GM18867 (cell line): ENCODE data around the gene MDC1.
"Not testable (repeated sequence)": the region's sequence is repeated elsewhere in the genome, so short reads cannot be mapped to it uniquely, and the experiment has no call there.

Experiments used
- ATAC-seq: cut with Tn5 transposase; IDR thresholded peaks from one replicate; pipeline ENCODE4 v1.9.1; 2021; ENCODE audit warnings: mild to moderate bottlenecking, moderate library complexity; ENCODE audit not compliant: unreplicated experiment

Gene MDC1

GRCh38 chr6:30724906-30725667, 8.0 kb upstream of the MDC1 start:
- no peak for ATAC-seq

- ATAC-seq = not testable (repeated sequence)
Observed at GRCh38 chr6:30723843-30724741, 7.0 kb upstream of the MDC1 start.

GRCh38 chr6:30723159-30723842, 6.2 kb upstream of the MDC1 start:
- ATAC-seq = not testable (repeated sequence)

DNA sequence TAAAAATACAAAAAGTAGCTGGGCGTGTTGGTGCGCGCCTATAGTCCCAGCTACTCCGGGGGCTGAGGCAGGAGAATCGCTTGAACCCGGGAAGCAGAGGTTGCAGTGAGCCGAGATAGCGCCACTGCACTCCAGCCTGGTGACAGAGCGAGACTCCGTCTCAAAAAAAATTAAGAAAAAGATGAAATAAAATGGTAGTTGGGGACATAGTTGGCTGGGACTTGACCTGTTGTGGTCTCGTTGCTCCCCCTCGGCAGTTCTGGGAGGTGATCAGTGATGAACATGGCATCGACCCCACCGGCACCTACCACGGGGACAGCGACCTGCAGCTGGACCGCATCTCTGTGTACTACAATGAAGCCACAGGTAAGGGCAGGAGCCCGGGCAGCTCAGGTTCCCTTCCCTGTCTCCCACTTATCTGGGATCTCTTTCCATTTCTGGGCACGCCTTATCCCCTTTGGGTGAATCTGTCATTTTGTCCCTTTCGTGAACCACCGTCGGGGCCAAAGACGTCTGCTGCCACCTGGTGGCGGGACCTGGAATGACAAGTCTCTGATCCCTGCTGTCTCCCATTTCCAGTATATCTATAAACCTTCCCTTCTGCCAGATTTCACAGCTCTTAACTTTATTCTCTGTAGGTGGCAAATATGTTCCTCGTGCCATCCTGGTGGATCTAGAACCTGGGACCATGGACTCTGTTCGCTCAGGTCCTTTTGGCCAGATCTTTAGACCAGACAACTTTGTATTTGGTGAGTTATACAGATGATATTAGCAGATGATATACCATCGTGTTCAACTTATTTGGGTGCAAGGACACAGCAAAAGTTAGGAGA, 5.4 kb upstream of the MDC1 start:
- ATAC-seq = peak; percentile 21

DNA sequence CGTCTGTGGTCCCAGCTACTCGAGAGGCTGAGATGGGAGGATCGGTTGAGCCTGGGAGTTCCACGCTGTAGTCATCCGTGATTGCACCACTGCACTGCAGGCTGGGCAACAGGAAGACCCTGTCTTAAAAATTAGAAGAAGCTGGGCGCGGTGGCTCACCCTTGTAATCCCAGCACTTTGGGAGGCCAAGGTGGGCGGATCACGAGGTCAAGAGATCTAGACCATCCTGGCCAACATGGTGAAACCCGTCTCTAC, 4.9 kb upstream of the MDC1 start:
- ATAC-seq = not testable (repeated sequence)

GRCh38 chr6:30721198-30722024, 4.3 kb upstream of the MDC1 start:
- ATAC-seq = peak; percentile 24

GRCh38 chr6:30720738-30721197, 3.7 kb upstream of the MDC1 start:
- ATAC-seq = no peak

DNA sequence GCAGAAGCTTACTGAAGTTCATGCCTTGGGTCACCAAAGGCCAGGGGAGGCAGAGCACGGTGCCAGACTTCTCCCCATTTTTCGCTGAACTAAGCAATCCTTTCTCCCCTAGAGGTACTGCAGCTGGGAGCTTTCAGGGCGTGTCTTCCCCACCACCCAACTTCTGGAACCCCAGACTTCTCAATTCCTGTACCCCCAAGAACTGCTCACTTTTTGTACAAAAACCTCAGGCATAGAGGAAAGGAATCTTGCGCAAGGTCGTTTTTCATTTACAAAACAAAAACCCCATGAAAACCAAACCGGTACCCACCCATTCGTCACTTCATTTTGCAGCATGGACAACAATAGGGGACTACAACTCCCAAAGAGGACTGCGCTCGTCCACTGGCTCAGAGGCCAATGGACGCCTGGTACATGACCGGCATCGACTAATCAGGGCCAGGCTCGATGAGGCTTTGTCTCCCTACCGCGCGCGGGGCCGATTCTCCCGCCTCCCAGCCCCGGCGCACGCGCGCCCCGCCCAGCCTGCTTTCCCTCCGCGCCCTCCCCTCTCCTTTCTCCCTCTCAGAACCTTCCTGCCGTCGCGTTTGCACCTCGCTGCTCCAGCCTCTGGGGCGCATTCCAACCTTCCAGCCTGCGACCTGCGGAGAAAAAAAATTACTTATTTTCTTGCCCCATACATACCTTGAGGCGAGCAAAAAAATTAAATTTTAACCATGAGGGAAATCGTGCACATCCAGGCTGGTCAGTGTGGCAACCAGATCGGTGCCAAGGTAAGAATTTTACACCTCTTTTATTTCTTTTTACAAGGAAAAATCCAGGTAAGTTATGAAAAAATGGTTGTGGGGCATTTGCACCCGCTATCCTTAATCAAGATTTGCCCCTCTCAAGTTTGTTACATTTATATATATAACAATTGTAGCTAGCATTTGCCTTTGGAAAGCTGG, 3.0 kb upstream of the MDC1 start, which contains the start of gene TUBB:
TSS of gene TUBB (plus strand) at position 562 of the 947 bp plus-strand sequence. CDS start at position 717, 155 bp downstream.
- peak; percentile 45 for ATAC-seq

DNA sequence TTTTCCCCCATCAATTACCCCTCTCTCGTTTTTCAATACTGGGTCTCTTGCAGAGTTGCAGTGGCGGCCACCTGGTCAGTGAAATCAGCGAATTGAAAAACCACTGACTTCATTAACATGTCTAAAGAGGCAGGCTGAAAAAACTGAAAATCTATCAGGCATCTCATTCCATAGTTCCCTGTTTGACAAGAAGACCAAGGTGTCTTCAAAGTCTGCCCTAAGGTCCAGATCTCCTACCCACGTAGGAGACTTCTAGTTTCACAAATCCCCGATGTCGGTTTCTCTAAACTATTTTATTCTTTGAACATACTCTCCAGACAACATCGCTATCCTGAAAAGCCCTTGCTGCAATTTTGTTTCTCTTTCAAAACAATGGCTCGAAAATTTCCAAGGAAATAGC, 2.3 kb upstream of the MDC1 start:
- ATAC-seq = no peak

- not testable (repeated sequence) for ATAC-seq
Observed at GRCh38 chr6:30717845-30718720, 1.0 kb upstream of the MDC1 start.

DNA sequence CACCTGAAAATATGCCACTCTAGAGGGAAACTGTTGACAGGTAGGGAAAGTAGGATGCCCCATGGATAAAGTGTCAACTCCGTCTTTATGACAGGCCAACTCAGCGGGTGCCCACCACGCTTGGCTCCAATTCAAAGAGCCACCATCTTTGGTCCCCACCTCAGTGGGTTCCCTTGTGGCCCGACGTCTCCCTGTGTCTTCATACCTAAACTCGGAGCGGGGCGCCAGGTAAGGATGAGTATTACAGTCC, 277 bp downstream of the MDC1 start:
- ATAC-seq = no peak

DNA sequence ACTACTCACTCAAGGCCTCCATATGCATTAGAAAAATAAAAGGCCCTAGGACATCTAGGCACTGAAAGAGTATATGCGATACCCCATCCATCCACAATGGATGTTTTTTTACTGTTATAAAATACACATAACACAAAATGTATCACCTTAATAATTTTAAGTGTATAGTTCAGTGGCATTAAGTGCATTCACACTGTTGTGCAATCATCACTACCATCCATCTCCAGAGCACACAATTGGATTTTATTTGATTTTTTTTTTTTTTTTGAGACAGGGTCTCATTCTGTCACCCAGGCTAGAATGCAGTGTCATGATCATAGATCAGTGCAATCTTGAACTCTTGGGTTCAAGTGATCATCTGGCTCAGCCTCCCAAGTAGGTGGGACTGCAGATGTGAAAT, 2.8 kb downstream of the MDC1 start:
- ATAC-seq = no peak

DNA sequence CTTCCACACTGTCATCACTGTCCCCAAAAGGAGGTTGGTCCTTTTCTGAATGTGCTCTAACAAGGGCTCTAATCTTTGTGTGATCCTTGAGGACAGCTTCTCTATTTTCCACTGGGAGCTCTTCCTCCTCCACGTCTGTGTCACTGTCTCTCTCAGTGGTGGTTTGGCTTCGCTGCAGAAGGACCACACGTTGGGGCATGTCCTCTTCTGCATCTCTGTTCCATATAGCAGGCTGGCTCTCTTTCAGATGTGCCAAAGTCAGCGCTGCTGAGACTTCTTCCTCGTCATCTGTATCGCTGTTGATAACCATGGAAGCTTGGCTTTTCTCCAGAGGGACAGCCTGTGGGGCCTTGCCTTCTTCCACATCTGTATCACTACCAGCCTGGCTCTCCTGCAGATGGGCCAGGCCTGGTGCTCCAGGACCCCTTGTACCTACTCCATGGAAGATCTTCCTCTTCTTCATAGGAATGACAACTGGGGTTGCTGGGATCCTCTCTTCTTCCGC, 4.6 kb downstream of the MDC1 start:
- no peak for ATAC-seq

- no peak for ATAC-seq
Observed at GRCh38 chr6:30711758-30712380, 5.2 kb downstream of the MDC1 start.

GRCh38 chr6:30709101-30709868, 7.8 kb downstream of the MDC1 start:
- ATAC-seq = no peak

- no peak for ATAC-seq
Observed at GRCh38 chr6:30707281-30707850, 9.7 kb downstream of the MDC1 start.
